ENCODE results near the gene CCDC188. TPM values are rescaled to one million over a fixed set of nuclear protein-coding genes. Genes with fewer than 3 reads are reported as not detected.

CCDC188 gene
- total and polyA plus RNA-seq, 2 of the 8 experiments (the other 6 are each of a cell fraction or from before 2014, with no cell fraction given) = not detected

DNA sequence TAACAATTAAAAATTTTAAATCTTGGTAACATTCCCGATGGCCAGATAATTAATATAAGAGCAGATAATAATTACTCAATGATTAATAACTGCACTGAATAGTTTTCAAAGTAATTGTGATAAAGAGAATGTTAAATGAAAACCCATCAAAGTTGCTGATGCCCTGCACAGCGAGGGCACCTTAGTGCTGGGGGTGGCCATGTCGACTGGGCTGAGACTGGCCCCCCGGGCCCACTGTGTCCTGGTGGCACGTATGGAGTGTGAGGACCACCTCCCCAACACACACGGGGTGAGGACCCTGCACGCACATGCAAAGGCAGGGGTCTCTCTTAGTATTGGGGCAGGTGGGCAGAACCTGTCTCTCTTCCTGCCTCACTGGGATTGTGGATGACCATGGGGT, 15.1 kb upstream of the CCDC188 start (continued):
- no peak for TF ChIP-seq CHD7 (IDR thresholded peaks at IDR 0.05; ENCODE audit: insufficient replicate concordance, low read length)
- TF ChIP-seq HDAC6 (IDR thresholded peaks at IDR 0.05; ENCODE audit: low read depth, low read length) = no peak
- TF ChIP-seq SP4 (IDR thresholded peaks at IDR 0.05; ENCODE audit: low read length) = no peak
- TF ChIP-seq EP300 (IDR thresholded peaks at IDR 0.05; ENCODE audit: borderline replicate concordance in 1 of 2, low read depth in 2 of 2, low read length in 2 of 2) = no peak
- TF ChIP-seq CBX5 (IDR thresholded peaks at IDR 0.05; ENCODE audit: low read depth, low read length) = no peak
- TF ChIP-seq SRF (IDR thresholded peaks at IDR 0.05; ENCODE audit: low read depth, low read length) = no peak
- no peak for TF ChIP-seq SIN3A (conservative IDR thresholded peaks at IDR 0.05 in 1 of 2, IDR thresholded peaks at IDR 0.05 in 1 of 2; ENCODE audit: low read depth in 1 of 2, low read length in 2 of 2)
- no peak for TF ChIP-seq SIX5 (IDR thresholded peaks at IDR 0.05; ENCODE audit: low read depth, low read length)
- TF ChIP-seq BCL11A (IDR thresholded peaks at IDR 0.05; ENCODE audit: low read depth in 2 of 2, low read length in 2 of 2) = no peak
- no peak for TF ChIP-seq FOSL1 (IDR thresholded peaks at IDR 0.05; ENCODE audit: insufficient read depth, low read depth, low read length)
- no peak for TF ChIP-seq KDM5A (IDR thresholded peaks at IDR 0.05; ENCODE audit: low read length)
